Measurements from ENCODE around the gene MAX. TPM values are rescaled to one million over a fixed set of nuclear protein-coding genes. Genes with fewer than 3 reads are reported as not detected.
"Not testable (repeated sequence)": the region's sequence is repeated elsewhere in the genome, so short reads cannot be mapped to it uniquely, and the experiment has no call there.

MAX gene
- total and polyA plus RNA-seq, 7 experiments from 2014 or later: 145 to 236 (median 193) TPM

DNA sequence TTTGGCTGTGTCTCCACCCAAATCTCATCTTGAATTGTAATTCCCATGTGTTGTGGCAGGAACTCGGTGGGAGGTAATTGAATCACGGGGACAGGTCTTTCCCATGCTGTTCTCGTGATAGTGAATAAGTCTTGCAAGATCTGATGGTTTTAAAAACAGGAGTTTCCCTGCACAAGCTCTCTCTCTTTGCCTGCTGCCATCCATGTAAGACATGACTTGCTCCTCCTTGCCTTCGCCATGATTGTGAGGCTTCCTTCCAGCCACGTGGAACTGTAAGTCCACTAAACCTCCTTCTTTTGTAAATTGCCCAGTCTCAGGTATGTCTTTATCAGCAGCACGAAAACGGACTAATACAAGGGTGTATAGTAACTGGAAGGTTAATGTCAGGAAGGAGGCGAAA, 14.5 kb downstream of the MAX start:
- peaks cover 27 to 84% (median 74%) of the 10 kb centered on the region in 7 donors for H3K4me1 Mint-ChIP-seq
- intact Hi-C loops (cut with micrococcal nuclease); ATAC-seq; H3K27me3 ChIP-seq (ENCODE audit: control insufficient read depth in 2 of 2, insufficient read depth in 2 of 2, low read length in 2 of 2); H3K27ac ChIP-seq (ENCODE audit: low read depth, low read length); H3K4me1 ChIP-seq (ENCODE audit: control insufficient read depth in 2 of 2, insufficient read depth in 2 of 2, low read length in 2 of 2); CTCF ChIA-PET; H3K4me3 ChIP-seq (ENCODE audit: low read length); H3K27me3 Mint-ChIP-seq; DNase-seq; H3K9me3 ChIP-seq (ENCODE audit: control insufficient read depth in 2 of 3, low read length in 3 of 3): not testable (repeated sequence)
- peak overlapping the region in 1 of 10 donors; percentile 12 for H3K4me3 Mint-ChIP-seq
- peaks cover 18 to 81% (median 70%) of the 10 kb centered on the region in 5 donors for H3K36me3 Mint-ChIP-seq
- POLR2A ChIA-PET: interaction anchor here (0.9 to 2.1 kb wide), 2 partner anchors 9 to 15 kb away, joined by 3 to 7 read pairs; partner anchors contain the start of gene MAX
- peak overlapping the region in 1 of 9 donors; percentile 28 for H3K27ac Mint-ChIP-seq
- peaks cover 25 to 76% (median 30%) of the 10 kb centered on the region in 3 experiments for H3K36me3 ChIP-seq (ENCODE audit: control insufficient read depth in 2 of 3, insufficient read depth in 3 of 3, low read length in 3 of 3)
- H3K9me3 Mint-ChIP-seq: peaks cover 0 to 28% (median 12%) of the 10 kb centered on the region in 11 donors

- H3K27me3 ChIP-seq (ENCODE audit: control insufficient read depth in 2 of 2, insufficient read depth in 2 of 2, low read length in 2 of 2); POLR2A ChIA-PET; intact Hi-C loops (cut with micrococcal nuclease); H3K4me3 ChIP-seq (ENCODE audit: low read length); H3K27me3 Mint-ChIP-seq; H3K9me3 ChIP-seq (ENCODE audit: control insufficient read depth in 2 of 3, low read length in 3 of 3); H3K27ac ChIP-seq (ENCODE audit: low read depth, low read length); ATAC-seq; CTCF ChIA-PET; DNase-seq: not testable (repeated sequence)
- H3K4me1 Mint-ChIP-seq: peaks cover 36 to 90% (median 81%) of the 10 kb centered on the region in 7 donors
- H3K27ac Mint-ChIP-seq: peak overlapping the region in 3 of 9 donors; percentile 25 to 63 (median 60)
- H3K9me3 Mint-ChIP-seq: peaks cover 0 to 28% (median 12%) of the 10 kb centered on the region in 11 donors
- Histone ChIP-seq H3K4me1 (ENCODE audit: control insufficient read depth in 2 of 2, insufficient read depth in 2 of 2, low read length in 2 of 2) (peaks cover 0 to 13% of the 10 kb centered on the region in 2 donors), H3K36me3 (ENCODE audit: control insufficient read depth in 2 of 3, insufficient read depth in 3 of 3, low read length in 3 of 3) (peaks cover 13 to 76% (median 25%) of the 10 kb centered on the region in 3 experiments)
- peak overlapping the region in 1 of 10 donors; percentile 5 for H3K4me3 Mint-ChIP-seq
- peaks cover 26 to 89% (median 72%) of the 10 kb centered on the region in 5 donors for H3K36me3 Mint-ChIP-seq
Measured at GRCh38 chr14:65086686-65087085, 15.6 kb downstream of the MAX start.

DNA sequence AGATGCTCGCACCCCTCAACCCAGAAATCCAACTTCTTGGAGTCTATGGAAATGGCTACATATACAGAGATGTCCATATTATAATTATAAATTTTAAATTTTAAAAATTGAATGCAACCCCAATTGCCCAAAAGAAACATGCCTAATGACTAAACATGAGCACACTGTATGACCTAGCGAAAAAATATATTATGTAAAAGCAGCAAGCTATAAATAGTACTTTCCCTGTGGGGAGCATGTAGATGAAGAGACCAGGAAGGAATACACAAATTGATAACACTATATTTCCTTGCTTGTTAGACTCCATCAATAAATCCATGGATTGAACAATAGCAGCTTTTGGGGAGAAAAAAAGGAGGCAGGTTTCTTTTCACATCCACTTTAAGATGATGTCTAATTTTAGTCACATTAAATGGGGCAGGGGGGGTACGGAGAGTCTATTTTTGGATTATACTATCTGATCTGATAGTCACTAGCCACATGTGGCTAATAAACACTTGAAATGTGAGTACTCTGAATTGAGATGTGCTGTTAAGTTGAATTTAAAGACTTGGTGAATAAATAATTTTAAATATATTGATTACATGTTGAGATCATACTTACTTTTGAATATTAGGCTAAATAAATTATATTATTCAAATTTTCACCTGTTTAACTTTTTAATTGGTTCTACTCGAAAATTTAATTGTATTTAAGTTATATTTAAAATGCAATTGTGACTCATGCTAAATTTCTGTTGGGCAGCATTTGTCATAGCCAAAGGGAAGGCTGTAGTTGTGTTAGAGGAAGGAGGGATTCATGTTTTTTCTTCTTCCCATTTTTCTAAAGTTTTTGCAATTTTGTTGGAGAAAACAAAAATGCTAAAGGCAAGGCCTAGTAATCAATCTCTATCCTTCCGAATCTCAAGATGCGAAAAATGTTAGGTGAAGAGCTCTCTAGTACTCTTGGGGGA, 17.5 kb downstream of the MAX start:
- H3K27me3 Mint-ChIP-seq: no peaks in the 10 kb centered on the region
- H3K36me3 ChIP-seq (ENCODE audit: control insufficient read depth in 2 of 3, insufficient read depth in 3 of 3, low read length in 3 of 3): peaks cover 8 to 73% (median 24%) of the 10 kb centered on the region in 3 experiments
- peaks cover 0 to 6% (median 0%) of the 10 kb centered on the region in 3 experiments for H3K9me3 ChIP-seq (ENCODE audit: control insufficient read depth in 2 of 3, low read length in 3 of 3)
- no peak overlapping the region for H3K27ac ChIP-seq (ENCODE audit: low read depth, low read length)
- no peak for ATAC-seq
- peaks cover 0 to 28% (median 12%) of the 10 kb centered on the region in 11 donors for H3K9me3 Mint-ChIP-seq
- H3K4me1 Mint-ChIP-seq: peaks cover 46 to 91% (median 83%) of the 10 kb centered on the region in 7 donors
- H3K36me3 Mint-ChIP-seq: peaks cover 29 to 95% (median 77%) of the 10 kb centered on the region in 5 donors
- DNase-seq: no peak
- CTCF ChIA-PET: no interaction called here
- POLR2A ChIA-PET: interaction anchor here (1.0 kb wide), 3 partner anchors 10 to 18 kb away, joined by 3 to 5 read pairs (median 3); partner anchors contain the start of gene MAX
- H3K27ac Mint-ChIP-seq: peak overlapping the region in 5 of 9 donors; percentile 48 to 84 (median 51)
- intact Hi-C loops (cut with micrococcal nuclease): loop anchor here in 1 of 2 donors (2.0 kb wide), 1 partner anchor 14 kb away; no protein-coding TSS in a partner anchor
- no peak overlapping the region for H3K4me3 ChIP-seq (ENCODE audit: low read length)
- H3K4me1 ChIP-seq (ENCODE audit: control insufficient read depth in 2 of 2, insufficient read depth in 2 of 2, low read length in 2 of 2): peaks cover 0 to 31% of the 10 kb centered on the region in 2 donors
- H3K4me3 Mint-ChIP-seq: peak overlapping the region in 3 of 10 donors; percentile 5 to 38 (median 32)
- H3K27me3 ChIP-seq (ENCODE audit: control insufficient read depth in 2 of 2, insufficient read depth in 2 of 2, low read length in 2 of 2): no peaks in the 10 kb centered on the region

- no peaks in the 10 kb centered on the region for H3K27me3 ChIP-seq (ENCODE audit: control insufficient read depth in 2 of 2, insufficient read depth in 2 of 2, low read length in 2 of 2)
- no peak for ATAC-seq
- POLR2A ChIA-PET: no interaction called here
- Mint-ChIP-seq H3K4me3 (peak overlapping the region in 4 of 10 donors; percentile 20 to 44 (median 36)), H3K27ac (peak overlapping the region in 5 of 9 donors; percentile 49 to 79 (median 66)), H3K4me1 (peaks cover 56 to 89% (median 86%) of the 10 kb centered on the region in 7 donors), H3K27me3 (no peaks in the 10 kb centered on the region), H3K9me3 (peaks cover 0 to 26% (median 12%) of the 10 kb centered on the region in 11 donors), H3K36me3 (peaks cover 33 to 88% (median 72%) of the 10 kb centered on the region in 5 donors)
- peaks cover 0 to 6% (median 0%) of the 10 kb centered on the region in 3 experiments for H3K9me3 ChIP-seq (ENCODE audit: control insufficient read depth in 2 of 3, low read length in 3 of 3)
- peaks cover 0 to 42% of the 10 kb centered on the region in 2 donors for H3K4me1 ChIP-seq (ENCODE audit: control insufficient read depth in 2 of 2, insufficient read depth in 2 of 2, low read length in 2 of 2)
- no peak for DNase-seq
- intact Hi-C loops (cut with micrococcal nuclease): no loop called here
- H3K4me3 ChIP-seq (ENCODE audit: low read length): no peak overlapping the region
- CTCF ChIA-PET: interaction anchor here (0.7 kb wide), 3 partner anchors 90 to 446 kb away, joined by 3 read pairs; no protein-coding TSS in a partner anchor
- H3K36me3 ChIP-seq (ENCODE audit: control insufficient read depth in 2 of 3, insufficient read depth in 3 of 3, low read length in 3 of 3): peaks cover 0 to 68% (median 12%) of the 10 kb centered on the region in 3 experiments
- no peak overlapping the region for H3K27ac ChIP-seq (ENCODE audit: low read depth, low read length)
Measured at GRCh38 chr14:65082930-65083329, 19.4 kb downstream of the MAX start.

DNA sequence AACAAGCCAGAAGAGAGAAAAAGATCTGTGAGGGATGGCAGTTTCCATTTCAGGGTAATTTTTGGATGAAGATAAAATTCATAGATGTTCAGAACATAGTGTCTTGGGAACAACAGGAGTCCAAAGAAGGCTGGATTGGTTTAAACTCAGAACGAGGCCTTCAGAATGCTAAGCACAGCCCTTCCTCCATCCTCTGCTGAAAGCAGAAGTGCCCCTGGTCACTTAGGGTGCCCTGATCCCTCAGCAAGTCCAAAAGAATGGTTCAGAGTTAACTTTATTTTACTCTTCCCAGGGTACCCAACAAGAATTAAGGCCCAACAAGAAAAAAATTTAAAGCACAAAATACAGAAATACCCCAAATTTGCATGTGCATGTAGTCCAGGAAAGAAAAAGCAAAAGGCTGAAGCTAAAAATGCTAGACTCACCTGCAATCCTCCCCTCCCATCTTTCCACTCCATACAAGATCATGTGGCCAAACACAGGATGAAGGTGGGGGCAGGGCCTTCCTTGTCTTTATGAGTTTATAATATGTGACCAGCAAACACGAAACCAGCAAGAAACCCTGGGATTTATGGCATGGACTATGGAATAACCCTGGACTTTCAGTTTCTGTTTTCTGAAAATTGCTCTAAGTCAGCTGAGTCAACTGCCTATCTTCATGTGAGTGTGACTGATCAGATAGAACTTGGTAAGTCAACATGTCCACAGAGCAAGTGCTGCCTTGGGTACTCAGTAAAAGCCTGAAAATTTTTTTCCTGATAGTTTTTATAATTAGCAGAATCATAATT, 21.2 kb downstream of the MAX start:
- CTCF ChIA-PET: interaction anchor here (0.7 kb wide), 1 partner anchor 20 kb away, joined by 3 read pairs; no protein-coding TSS in a partner anchor
- POLR2A ChIA-PET: interaction anchor here (1.0 to 1.1 kb wide), 2 partner anchors 13 to 20 kb away, joined by 4 to 5 read pairs; no protein-coding TSS in a partner anchor
- intact Hi-C loops (cut with micrococcal nuclease): no loop called here
- DNase-seq: no peak
- Mint-ChIP-seq H3K36me3 (peaks cover 27 to 83% (median 61%) of the 10 kb centered on the region in 5 donors), H3K27ac (peak overlapping the region; percentile 21 to 86 (median 58)), H3K9me3 (peaks cover 0 to 9% (median 5%) of the 10 kb centered on the region in 11 donors), H3K4me3 (peak overlapping the region in 5 of 10 donors; percentile 16 to 65 (median 27)), H3K27me3 (no peaks in the 10 kb centered on the region), H3K4me1 (peaks cover 54 to 80% (median 73%) of the 10 kb centered on the region in 7 donors)
- Histone ChIP-seq H3K36me3 (ENCODE audit: control insufficient read depth in 2 of 3, insufficient read depth in 3 of 3, low read length in 3 of 3) (peaks cover 0 to 70% (median 11%) of the 10 kb centered on the region in 3 experiments), H3K27me3 (ENCODE audit: control insufficient read depth in 2 of 2, insufficient read depth in 2 of 2, low read length in 2 of 2) (no peaks in the 10 kb centered on the region), H3K4me3 (ENCODE audit: low read length) (no peak overlapping the region), H3K4me1 (ENCODE audit: control insufficient read depth in 2 of 2, insufficient read depth in 2 of 2, low read length in 2 of 2) (peaks cover 0 to 42% of the 10 kb centered on the region in 2 donors), H3K27ac (ENCODE audit: low read depth, low read length) (peak overlapping the region; percentile 10), H3K9me3 (ENCODE audit: control insufficient read depth in 2 of 3, low read length in 3 of 3) (no peaks in the 10 kb centered on the region)
- ATAC-seq: no peak

Measured in naive thymus-derived CD4-positive, alpha-beta T cell (primary cell).